ENCODE results near the gene LSMEM2. TPM values are rescaled to one million over a fixed set of nuclear protein-coding genes. Genes with fewer than 3 reads are reported as not detected.

Gene LSMEM2
- total and polyA plus RNA-seq, 9 of the 15 experiments (the other 6 are each of a cell fraction or from before 2014, with no cell fraction given) = not detected

- TF ChIP-seq TSHZ1 (CRISPR knock-in tag; IDR thresholded peaks at IDR 0.05) (no peak), FOSL1 (tag; conservative IDR thresholded peaks at IDR 0.05) (no peak), ZNF717 (CRISPR knock-in tag; IDR thresholded peaks at IDR 0.05) (no peak), FOXM1 (IDR thresholded peaks at IDR 0.05; ENCODE audit: low read depth) (no peak), FOXM1 (CRISPR knock-in tag; IDR thresholded peaks at IDR 0.05; ENCODE audit: low read depth) (no peak), STAT6 (CRISPR knock-in tag; IDR thresholded peaks at IDR 0.05) (no peak), TAF1 (IDR thresholded peaks at IDR 0.05; ENCODE audit: control insufficient read depth, extremely low read depth, insufficient read depth, low read length, severe bottlenecking) (peak; percentile 15), MTA3 (IDR thresholded peaks at IDR 0.05; ENCODE audit: borderline replicate concordance) (peak; percentile 74; the same call in 1 of the 2 replicates), NCOA1 (IDR thresholded peaks at IDR 0.05; ENCODE audit: low read depth) (no peak), GATA2 (CRISPR knock-in tag; IDR thresholded peaks at IDR 0.05) (no peak), RHOXF2B (CRISPR knock-in tag; conservative IDR thresholded peaks at IDR 0.05) (no peak), ATF1 (CRISPR knock-in tag; IDR thresholded peaks at IDR 0.05) (no peak), ATF1 (tag; IDR thresholded peaks at IDR 0.05) (0 out of 2 replicates have a peak, but pooled peaks have one; percentile 24), REST (IDR thresholded peaks at IDR 0.05; ENCODE audit: borderline replicate concordance) (peak; percentile 93), REST (CRISPR knock-in tag; IDR thresholded peaks at IDR 0.05; ENCODE audit: low read depth) (no peak)
These were observed 5.8 kb upstream of the LSMEM2 start (continued) for GRCh38 chr3:50272911-50273688.
